WTC11 (cell line): ENCODE results near the gene L3HYPDH. TPM values are rescaled to one million over a fixed set of nuclear protein-coding genes. Genes with fewer than 3 reads are reported as not detected.

ENCODE experiments used
- ATAC-seq: fragments of 200-7000 bp; cut with Tn5 transposase; 2 replicates; pipeline ENCODE4 v1.10.0; 2021; ENCODE audit warnings: mild to moderate bottlenecking, moderate library complexity
- CTCF ChIA-PET: fragments of 300-600 bp; sonication (Branson Sonifier 250); formaldehyde crosslinking; loops from one replicate; lab custom pipeline; 2021; ENCODE audit warnings: antibody characterized with exemption; lab: Charles Lee
- POLR2A ChIA-PET: fragments of 350-600 bp; sonication (Branson Sonifier 250); formaldehyde crosslinking; loops from one replicate; lab custom pipeline; 2021; ENCODE audit warnings: antibody characterized with exemption; lab: Charles Lee
- DNase-seq: peaks from one replicate; pipeline ENCODE4 v3.0.0; 2021; ENCODE audit warnings: low spot score
- H3K27ac Mint-ChIP-seq: 2 replicates; pipeline ENCODE4 v1.8.0; 2021; ENCODE audit warnings: mixed read lengths
- H3K27me3 Mint-ChIP-seq: 2 replicates; pipeline ENCODE4 v1.8.0; 2021; ENCODE audit warnings: low read depth, mild to moderate bottlenecking, moderate library complexity, mixed read lengths
- H3K36me3 Mint-ChIP-seq: 2 replicates; pipeline ENCODE4 v1.8.0; 2021; ENCODE audit warnings: mixed read lengths
- H3K4me1 Mint-ChIP-seq: 2 replicates; pipeline ENCODE4 v1.8.0; 2022; ENCODE audit warnings: mixed read lengths
- H3K4me3 Mint-ChIP-seq: 2 replicates; pipeline ENCODE4 v1.8.0; 2021; ENCODE audit warnings: mild to moderate bottlenecking, moderate library complexity, mixed read lengths
- H3K9me3 Mint-ChIP-seq: 2 replicates; pipeline ENCODE4 v1.8.0; 2021; ENCODE audit warnings: mixed read lengths
- CBFB ChIP-seq: sonication (generic); formaldehyde crosslinking; IDR thresholded peaks from 2 replicates; pipeline ENCODE4 v1.8.1; 2022; ENCODE audit warnings: mild to moderate bottlenecking, low read depth, missing genetic modification reagents
- ESRRA ChIP-seq: sonication (generic); formaldehyde crosslinking; IDR thresholded peaks from 2 replicates; pipeline ENCODE4 v1.8.1; 2022; ENCODE audit warnings: mild to moderate bottlenecking, missing genetic modification reagents, borderline replicate concordance
- HMGA2 ChIP-seq: fragments of 250-450 bp; sonication (Bioruptor Pico); IDR thresholded peaks from 2 replicates; pipeline ENCODE4 v1.4.0; 2021; ENCODE audit warnings: mild to moderate bottlenecking, moderate library complexity
- NFE2L1 ChIP-seq: sonication (generic); formaldehyde crosslinking; IDR thresholded peaks from 2 replicates; pipeline ENCODE4 v1.8.1; 2023; ENCODE audit warnings: missing genetic modification reagents
- NFYB ChIP-seq: sonication (generic); formaldehyde crosslinking; conservative IDR thresholded peaks from 2 replicates; pipeline ENCODE4 v1.8.0; 2022; ENCODE audit warnings: low read depth, missing genetic modification reagents
- NR1H2 ChIP-seq: sonication (generic); formaldehyde crosslinking; IDR thresholded peaks from 2 replicates; pipeline ENCODE4 v1.9.0; 2021; ENCODE audit warnings: mild to moderate bottlenecking, moderate library complexity, missing genetic modification reagents
- RORB ChIP-seq: fragments of 250-450 bp; sonication (Bioruptor Pico); IDR thresholded peaks from 2 replicates; pipeline ENCODE4 v1.9.0; 2021; ENCODE audit warnings: mild to moderate bottlenecking
- ZNF396 ChIP-seq: fragments of 250-450 bp; sonication (Bioruptor Pico); IDR thresholded peaks from 2 replicates; pipeline ENCODE4 v1.8.0; 2021; ENCODE audit warnings: mild to moderate bottlenecking, moderate library complexity, borderline replicate concordance
- total RNA-seq: library from RNA; stranded (reverse); gene quantifications from 3 replicates; pipeline ENCODE4 v1.2.3, GENCODE V29; 2021
- TF ChIP-seq, protein P1 (sequence below): sonication (generic); formaldehyde crosslinking; IDR thresholded peaks from 2 replicates; pipeline ENCODE4 v1.8.0; 2023; ENCODE audit warnings: mild to moderate bottlenecking, missing genetic modification reagents
- TF ChIP-seq, protein P2 (sequence below): fragments of 250-450 bp; sonication (Bioruptor Pico); IDR thresholded peaks from 2 replicates; pipeline ENCODE4 v2.1.2; 2022; ENCODE audit warnings: mild to moderate bottlenecking, moderate library complexity
- TF ChIP-seq, protein P3 (sequence below): fragments of 250-450 bp; sonication (Bioruptor Pico); IDR thresholded peaks from 2 replicates; pipeline ENCODE4 v1.9.0; 2021; ENCODE audit warnings: mild to moderate bottlenecking
- TF ChIP-seq, protein P4 (sequence below): fragments of 200-600 bp; IDR thresholded peaks from 2 replicates; pipeline ENCODE4 v1.8.0; 2022; ENCODE audit warnings: antibody characterized with exemption
- TF ChIP-seq, protein P5 (sequence below): sonication (generic); formaldehyde crosslinking; IDR thresholded peaks from 2 replicates; pipeline ENCODE4 v1.8.1; 2023; ENCODE audit warnings: mild to moderate bottlenecking, missing genetic modification reagents
- TF ChIP-seq, protein P6 (sequence below): sonication (generic); formaldehyde crosslinking; IDR thresholded peaks from 2 replicates; pipeline ENCODE4 v1.8.0; 2023; ENCODE audit warnings: missing genetic modification reagents, mild to moderate bottlenecking, borderline replicate concordance

Gene L3HYPDH
- total RNA-seq, 1 experiment from 2014 or later: 17.5 TPM

DNA sequence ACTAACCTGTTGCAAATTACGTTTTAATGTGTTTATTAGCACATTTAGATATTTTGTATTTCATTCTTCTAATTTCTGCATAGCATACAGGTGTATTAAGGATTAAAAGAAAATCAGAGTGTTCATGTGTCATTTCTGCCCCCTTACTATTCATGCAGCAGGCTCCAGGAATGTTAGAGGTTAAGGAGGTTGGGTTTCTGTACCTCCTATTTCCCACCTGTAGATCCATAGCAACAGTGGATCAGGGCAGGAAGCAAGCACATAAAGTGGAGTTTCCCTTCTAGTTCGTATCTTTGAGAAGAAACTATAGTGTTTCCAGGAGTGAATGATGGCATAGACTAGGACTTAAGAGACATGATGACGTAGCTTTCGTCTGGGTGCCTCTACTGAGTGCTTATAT lies 19.0 kb upstream of the L3HYPDH start (continued):
- TF ChIP-seq, protein P1, sequence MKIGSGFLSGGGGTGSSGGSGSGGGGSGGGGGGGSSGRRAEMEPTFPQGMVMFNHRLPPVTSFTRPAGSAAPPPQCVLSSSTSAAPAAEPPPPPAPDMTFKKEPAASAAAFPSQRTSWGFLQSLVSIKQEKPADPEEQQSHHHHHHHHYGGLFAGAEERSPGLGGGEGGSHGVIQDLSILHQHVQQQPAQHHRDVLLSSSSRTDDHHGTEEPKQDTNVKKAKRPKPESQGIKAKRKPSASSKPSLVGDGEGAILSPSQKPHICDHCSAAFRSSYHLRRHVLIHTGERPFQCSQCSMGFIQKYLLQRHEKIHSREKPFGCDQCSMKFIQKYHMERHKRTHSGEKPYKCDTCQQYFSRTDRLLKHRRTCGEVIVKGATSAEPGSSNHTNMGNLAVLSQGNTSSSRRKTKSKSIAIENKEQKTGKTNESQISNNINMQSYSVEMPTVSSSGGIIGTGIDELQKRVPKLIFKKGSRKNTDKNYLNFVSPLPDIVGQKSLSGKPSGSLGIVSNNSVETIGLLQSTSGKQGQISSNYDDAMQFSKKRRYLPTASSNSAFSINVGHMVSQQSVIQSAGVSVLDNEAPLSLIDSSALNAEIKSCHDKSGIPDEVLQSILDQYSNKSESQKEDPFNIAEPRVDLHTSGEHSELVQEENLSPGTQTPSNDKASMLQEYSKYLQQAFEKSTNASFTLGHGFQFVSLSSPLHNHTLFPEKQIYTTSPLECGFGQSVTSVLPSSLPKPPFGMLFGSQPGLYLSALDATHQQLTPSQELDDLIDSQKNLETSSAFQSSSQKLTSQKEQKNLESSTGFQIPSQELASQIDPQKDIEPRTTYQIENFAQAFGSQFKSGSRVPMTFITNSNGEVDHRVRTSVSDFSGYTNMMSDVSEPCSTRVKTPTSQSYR (CRISPR knock-in tag): no peak
- TF ChIP-seq ESRRA: no peak
- TF ChIP-seq, protein P2, sequence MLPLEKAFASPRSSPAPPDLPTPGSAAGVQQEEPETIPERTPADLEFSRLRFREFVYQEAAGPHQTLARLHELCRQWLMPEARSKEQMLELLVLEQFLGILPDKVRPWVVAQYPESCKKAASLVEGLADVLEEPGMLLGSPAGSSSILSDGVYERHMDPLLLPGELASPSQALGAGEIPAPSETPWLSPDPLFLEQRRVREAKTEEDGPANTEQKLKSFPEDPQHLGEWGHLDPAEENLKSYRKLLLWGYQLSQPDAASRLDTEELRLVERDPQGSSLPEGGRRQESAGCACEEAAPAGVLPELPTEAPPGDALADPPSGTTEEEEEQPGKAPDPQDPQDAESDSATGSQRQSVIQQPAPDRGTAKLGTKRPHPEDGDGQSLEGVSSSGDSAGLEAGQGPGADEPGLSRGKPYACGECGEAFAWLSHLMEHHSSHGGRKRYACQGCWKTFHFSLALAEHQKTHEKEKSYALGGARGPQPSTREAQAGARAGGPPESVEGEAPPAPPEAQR (CRISPR knock-in tag): no peak
- no peak for TF ChIP-seq ZNF396 (CRISPR knock-in tag)
- TF ChIP-seq, all 79 proteins: peak for 0

DNA sequence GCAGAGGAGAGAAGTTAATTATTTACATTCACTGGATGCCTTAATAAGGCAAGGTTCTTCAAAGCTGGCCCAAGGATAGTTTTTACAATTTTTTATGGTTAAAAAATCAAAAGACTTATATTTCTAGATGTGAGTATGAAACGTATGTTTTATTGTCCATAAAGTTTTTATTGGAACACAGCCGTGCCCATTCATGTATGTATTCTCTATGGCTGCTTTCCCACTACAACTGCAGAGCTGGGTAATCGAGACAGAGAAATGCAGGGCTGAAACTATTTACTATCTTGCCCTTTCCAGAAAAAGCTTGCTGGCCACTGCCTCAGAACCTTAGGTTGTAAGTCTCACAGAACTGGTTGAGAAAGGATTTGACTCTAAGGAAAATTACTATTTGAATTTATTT lies 16.5 kb upstream of the L3HYPDH start:
- TF ChIP-seq NR1H2 (CRISPR knock-in tag) (no peak), RORB (CRISPR knock-in tag) (no peak), NFE2L1 (CRISPR knock-in tag) (no peak), ZNF396 (CRISPR knock-in tag) (no peak)
- TF ChIP-seq, protein P3, sequence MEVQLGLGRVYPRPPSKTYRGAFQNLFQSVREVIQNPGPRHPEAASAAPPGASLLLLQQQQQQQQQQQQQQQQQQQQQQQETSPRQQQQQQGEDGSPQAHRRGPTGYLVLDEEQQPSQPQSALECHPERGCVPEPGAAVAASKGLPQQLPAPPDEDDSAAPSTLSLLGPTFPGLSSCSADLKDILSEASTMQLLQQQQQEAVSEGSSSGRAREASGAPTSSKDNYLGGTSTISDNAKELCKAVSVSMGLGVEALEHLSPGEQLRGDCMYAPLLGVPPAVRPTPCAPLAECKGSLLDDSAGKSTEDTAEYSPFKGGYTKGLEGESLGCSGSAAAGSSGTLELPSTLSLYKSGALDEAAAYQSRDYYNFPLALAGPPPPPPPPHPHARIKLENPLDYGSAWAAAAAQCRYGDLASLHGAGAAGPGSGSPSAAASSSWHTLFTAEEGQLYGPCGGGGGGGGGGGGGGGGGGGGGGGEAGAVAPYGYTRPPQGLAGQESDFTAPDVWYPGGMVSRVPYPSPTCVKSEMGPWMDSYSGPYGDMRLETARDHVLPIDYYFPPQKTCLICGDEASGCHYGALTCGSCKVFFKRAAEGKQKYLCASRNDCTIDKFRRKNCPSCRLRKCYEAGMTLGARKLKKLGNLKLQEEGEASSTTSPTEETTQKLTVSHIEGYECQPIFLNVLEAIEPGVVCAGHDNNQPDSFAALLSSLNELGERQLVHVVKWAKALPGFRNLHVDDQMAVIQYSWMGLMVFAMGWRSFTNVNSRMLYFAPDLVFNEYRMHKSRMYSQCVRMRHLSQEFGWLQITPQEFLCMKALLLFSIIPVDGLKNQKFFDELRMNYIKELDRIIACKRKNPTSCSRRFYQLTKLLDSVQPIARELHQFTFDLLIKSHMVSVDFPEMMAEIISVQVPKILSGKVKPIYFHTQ (CRISPR knock-in tag): no peak
- H3K36me3 Mint-ChIP-seq: peaks cover 22% of the 10 kb centered on the region
- no peak for DNase-seq
- no peak overlapping the region for H3K27ac Mint-ChIP-seq
- ChIA-PET POLR2A (no interaction called here), CTCF (interaction anchor here (1.7 kb wide), 1 partner anchor 76 kb away, joined by 4 read pairs; the partner anchor contains the start of gene CCDC175)
- H3K4me1 Mint-ChIP-seq: no peaks in the 10 kb centered on the region
- no peaks in the 10 kb centered on the region for H3K9me3 Mint-ChIP-seq
- ATAC-seq: no peak
- H3K4me3 Mint-ChIP-seq: no peak overlapping the region
- H3K27me3 Mint-ChIP-seq: no peaks in the 10 kb centered on the region

DNA sequence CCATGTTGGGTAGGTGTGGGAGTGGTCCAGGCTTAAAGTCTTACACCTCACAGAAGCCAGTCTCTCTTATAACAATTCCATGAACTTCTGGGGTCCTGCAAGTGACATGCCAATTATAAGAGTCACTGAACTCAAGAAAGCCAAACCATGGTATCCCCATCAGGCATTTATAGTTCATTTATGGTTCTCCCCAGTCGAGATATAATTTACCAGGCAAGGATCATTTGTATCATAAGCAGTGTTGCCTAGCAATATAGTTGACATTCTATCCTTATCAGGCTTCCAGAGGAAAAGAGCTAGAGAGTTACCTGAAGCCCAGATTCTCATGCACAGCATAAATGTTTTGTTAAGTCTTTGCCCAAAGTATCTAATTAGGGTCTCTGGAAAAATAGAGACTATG lies 8.2 kb upstream of the L3HYPDH start:
- no peak for TF ChIP-seq HMGA2 (CRISPR knock-in tag)
- TF ChIP-seq, all 79 proteins: peak for 0
- DNase-seq (no peak), ATAC-seq (no peak)
- no peaks in the 10 kb centered on the region for H3K27me3 Mint-ChIP-seq
- no peak overlapping the region for H3K27ac Mint-ChIP-seq
- no peaks in the 10 kb centered on the region for H3K4me1 Mint-ChIP-seq
- ChIA-PET POLR2A (no interaction called here), CTCF (interaction anchor here (1.9 kb wide), 1 partner anchor 15 kb away, joined by 8 read pairs; no protein-coding TSS in a partner anchor)
- H3K9me3 Mint-ChIP-seq: no peaks in the 10 kb centered on the region
- H3K36me3 Mint-ChIP-seq: peaks cover 73% of the 10 kb centered on the region
- H3K4me3 Mint-ChIP-seq: no peak overlapping the region

DNA sequence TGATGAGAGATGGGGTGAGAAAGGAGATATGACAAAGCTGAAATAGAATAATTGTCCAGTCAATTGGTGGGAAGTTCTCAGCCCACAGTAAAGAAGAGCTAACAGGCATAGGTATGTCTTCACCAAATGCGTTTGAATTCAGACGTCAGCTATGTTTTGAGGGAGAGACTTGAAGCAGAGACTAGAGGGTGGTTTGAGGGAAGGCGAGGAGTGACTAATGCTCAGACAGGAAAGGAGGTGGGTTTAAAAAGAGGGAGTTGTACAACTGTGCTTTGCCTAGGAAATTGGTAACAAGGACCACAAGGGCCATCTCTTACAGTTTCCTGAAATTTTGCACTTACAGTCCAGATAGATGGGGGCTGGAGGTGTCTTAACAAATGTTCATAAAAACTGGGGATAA lies 6.5 kb upstream of the L3HYPDH start:
- Mint-ChIP-seq H3K9me3 (no peaks in the 10 kb centered on the region), H3K27me3 (no peaks in the 10 kb centered on the region), H3K4me1 (no peaks in the 10 kb centered on the region), H3K27ac (no peak overlapping the region), H3K36me3 (peaks cover 67% of the 10 kb centered on the region), H3K4me3 (no peak overlapping the region)
- DNase-seq (no peak), ATAC-seq (no peak)
- ChIA-PET POLR2A (no interaction called here), CTCF (interaction anchor here (1.1 kb wide), 1 partner anchor 16 kb away, joined by 3 read pairs; no protein-coding TSS in a partner anchor)
- TF ChIP-seq, protein P4, sequence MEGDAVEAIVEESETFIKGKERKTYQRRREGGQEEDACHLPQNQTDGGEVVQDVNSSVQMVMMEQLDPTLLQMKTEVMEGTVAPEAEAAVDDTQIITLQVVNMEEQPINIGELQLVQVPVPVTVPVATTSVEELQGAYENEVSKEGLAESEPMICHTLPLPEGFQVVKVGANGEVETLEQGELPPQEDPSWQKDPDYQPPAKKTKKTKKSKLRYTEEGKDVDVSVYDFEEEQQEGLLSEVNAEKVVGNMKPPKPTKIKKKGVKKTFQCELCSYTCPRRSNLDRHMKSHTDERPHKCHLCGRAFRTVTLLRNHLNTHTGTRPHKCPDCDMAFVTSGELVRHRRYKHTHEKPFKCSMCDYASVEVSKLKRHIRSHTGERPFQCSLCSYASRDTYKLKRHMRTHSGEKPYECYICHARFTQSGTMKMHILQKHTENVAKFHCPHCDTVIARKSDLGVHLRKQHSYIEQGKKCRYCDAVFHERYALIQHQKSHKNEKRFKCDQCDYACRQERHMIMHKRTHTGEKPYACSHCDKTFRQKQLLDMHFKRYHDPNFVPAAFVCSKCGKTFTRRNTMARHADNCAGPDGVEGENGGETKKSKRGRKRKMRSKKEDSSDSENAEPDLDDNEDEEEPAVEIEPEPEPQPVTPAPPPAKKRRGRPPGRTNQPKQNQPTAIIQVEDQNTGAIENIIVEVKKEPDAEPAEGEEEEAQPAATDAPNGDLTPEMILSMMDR: no peak
- TF ChIP-seq, protein P5, sequence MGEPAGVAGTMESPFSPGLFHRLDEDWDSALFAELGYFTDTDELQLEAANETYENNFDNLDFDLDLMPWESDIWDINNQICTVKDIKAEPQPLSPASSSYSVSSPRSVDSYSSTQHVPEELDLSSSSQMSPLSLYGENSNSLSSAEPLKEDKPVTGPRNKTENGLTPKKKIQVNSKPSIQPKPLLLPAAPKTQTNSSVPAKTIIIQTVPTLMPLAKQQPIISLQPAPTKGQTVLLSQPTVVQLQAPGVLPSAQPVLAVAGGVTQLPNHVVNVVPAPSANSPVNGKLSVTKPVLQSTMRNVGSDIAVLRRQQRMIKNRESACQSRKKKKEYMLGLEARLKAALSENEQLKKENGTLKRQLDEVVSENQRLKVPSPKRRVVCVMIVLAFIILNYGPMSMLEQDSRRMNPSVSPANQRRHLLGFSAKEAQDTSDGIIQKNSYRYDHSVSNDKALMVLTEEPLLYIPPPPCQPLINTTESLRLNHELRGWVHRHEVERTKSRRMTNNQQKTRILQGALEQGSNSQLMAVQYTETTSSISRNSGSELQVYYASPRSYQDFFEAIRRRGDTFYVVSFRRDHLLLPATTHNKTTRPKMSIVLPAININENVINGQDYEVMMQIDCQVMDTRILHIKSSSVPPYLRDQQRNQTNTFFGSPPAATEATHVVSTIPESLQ (CRISPR knock-in tag): no peak
- TF ChIP-seq NR1H2 (CRISPR knock-in tag): no peak
- TF ChIP-seq, protein P6, sequence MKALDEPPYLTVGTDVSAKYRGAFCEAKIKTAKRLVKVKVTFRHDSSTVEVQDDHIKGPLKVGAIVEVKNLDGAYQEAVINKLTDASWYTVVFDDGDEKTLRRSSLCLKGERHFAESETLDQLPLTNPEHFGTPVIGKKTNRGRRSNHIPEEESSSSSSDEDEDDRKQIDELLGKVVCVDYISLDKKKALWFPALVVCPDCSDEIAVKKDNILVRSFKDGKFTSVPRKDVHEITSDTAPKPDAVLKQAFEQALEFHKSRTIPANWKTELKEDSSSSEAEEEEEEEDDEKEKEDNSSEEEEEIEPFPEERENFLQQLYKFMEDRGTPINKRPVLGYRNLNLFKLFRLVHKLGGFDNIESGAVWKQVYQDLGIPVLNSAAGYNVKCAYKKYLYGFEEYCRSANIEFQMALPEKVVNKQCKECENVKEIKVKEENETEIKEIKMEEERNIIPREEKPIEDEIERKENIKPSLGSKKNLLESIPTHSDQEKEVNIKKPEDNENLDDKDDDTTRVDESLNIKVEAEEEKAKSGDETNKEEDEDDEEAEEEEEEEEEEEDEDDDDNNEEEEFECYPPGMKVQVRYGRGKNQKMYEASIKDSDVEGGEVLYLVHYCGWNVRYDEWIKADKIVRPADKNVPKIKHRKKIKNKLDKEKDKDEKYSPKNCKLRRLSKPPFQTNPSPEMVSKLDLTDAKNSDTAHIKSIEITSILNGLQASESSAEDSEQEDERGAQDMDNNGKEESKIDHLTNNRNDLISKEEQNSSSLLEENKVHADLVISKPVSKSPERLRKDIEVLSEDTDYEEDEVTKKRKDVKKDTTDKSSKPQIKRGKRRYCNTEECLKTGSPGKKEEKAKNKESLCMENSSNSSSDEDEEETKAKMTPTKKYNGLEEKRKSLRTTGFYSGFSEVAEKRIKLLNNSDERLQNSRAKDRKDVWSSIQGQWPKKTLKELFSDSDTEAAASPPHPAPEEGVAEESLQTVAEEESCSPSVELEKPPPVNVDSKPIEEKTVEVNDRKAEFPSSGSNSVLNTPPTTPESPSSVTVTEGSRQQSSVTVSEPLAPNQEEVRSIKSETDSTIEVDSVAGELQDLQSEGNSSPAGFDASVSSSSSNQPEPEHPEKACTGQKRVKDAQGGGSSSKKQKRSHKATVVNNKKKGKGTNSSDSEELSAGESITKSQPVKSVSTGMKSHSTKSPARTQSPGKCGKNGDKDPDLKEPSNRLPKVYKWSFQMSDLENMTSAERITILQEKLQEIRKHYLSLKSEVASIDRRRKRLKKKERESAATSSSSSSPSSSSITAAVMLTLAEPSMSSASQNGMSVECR (CRISPR knock-in tag): no peak
- TF ChIP-seq CBFB (CRISPR knock-in tag): no peak
- TF ChIP-seq NFYB: no peak
